ENCODE results near the gene RNF115.
"Not testable (repeated sequence)": the region's sequence is repeated elsewhere in the genome, so short reads cannot be mapped to it uniquely, and the experiment has no call there.

The RNF115 gene

DNA sequence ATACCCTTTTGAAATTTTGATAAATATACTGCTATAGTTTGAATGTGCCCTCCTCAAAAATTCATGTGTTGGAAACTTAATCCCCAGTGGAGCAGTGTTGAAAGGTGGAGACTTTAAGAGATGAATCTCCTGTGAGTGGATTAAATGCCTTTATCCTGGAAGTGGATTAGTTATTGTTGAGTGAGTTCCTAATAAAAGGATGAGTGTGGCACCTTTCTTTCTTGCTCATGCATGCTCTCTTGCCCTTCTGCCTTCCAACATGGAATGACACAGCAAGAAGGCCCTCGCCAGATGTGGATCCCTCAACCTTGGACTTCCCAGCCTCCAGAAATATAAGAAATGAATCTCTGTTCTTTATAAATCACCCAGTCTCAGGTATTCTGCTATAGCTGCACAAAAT, 52.8 kb downstream of the RNF115 start:
- DNase-seq: no peak

- DNase-seq: not testable (repeated sequence)
Observed at GRCh38 chr1:145768004-145768403, 55.9 kb downstream of the RNF115 start.

DNA sequence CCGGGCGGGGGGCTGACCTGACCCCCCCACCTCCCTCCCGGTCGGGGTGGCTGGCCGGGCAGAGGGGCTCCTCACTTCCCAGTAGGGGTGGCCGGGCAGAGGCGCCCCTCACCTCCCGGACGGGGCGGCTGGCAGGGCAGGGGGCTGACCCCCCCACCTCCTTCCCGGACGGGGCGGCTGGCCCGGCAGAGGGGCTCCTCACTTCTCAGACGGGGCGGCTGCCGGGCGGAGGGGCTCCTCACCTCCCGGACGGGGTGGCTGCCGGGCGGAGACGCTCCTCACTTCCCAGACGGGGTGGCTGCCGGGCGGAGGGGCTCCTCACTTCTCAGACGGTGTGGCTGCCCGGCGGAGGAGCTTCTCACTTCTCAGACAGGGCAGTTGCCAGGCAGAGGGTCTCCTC, 57.0 kb downstream of the RNF115 start:
- not testable (repeated sequence) for DNase-seq

DNA sequence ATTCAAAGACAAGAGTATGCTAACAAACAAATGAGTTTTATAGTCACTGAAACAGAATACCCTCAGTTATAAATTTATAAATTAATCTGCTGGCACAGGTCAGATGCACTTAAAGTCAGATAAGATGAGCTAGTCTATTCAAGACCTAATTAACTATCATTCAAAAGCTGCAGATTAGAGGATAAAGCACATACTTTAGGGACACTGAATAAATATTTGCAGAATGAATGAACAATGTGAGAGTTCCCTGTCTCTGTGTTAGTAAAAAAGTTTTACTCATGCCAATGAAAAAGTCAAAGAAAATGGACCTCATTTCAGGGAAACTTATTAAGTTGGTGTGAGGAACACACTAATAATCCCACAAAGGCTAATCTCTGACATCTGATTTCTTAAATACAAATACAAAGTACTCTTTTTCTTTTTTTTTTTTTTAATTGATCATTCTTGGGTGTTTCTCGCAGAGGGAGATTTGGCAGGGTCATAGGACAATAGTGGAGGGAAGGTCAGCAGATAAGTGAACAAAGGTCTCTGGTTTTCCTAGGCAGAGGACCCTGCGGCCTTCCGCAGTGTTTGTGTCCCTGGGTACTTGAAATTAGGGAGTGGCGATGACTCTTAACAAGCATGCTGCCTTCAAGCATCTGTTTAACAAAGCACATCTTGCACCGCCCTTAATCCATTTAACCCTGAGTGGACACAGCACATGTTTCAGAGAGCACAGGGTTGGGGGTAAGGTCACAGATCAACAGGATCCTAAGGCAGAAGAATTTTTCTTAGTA, 58.1 kb downstream of the RNF115 start:
- DNase-seq: not testable (repeated sequence)

DNA sequence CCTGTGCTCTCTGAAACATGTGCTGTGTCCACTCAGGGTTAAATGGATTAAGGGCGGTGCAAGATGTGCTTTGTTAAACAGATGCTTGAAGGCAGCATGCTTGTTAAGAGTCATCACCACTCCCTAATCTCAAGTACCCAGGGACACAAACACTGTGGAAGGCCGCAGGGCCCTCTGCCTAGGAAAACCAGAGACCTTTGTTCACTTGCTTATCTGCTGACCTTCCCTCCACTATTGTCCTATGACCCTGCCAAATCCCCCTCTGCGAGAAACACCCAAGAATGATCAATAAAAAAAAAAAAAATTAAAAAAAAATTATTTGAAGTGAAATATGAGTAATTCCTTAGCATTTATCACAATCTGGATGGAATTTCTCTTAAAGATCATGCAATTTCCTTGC, 58.8 kb downstream of the RNF115 start:
- DNase-seq: not testable (repeated sequence)

DNA sequence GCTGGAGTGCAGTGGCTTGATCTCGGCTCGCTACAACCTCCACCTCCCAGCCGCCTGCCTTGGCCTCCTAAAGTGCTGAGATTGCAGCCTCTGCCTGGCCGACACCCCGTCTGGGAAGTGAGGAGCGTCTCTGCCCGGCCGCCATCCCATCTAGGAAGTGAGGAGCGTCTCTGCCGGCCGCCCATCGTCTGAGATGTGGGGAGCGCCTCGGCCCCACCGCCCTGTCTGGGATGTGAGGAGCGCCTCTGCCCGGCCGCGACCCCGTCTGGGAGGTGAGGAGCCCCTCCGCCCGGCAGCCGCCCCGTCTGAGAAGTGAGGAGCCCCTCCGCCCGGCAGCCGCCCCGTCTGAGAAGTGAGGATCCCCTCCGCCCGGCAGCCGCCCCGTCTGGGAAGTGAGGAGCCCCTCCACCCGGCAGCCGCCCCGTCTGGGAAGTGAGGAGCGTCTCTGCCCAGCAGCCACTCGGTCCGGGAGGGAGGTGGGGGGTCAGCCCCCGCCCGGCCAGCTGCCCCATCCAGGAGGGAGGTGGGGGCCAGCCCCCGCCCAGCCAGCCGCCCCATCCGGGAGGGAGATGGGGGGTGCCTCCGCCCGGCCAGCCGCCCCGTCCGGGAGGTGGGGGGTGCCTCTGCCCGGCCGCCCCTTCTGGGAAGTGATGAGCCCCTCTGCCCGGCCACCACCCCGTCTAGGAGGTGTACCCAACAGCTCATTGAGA, 59.5 kb downstream of the RNF115 start:
- DNase-seq: not testable (repeated sequence)

- not testable (repeated sequence) for DNase-seq
Observed at GRCh38 chr1:145762001-145762400, 61.9 kb downstream of the RNF115 start.

DNA sequence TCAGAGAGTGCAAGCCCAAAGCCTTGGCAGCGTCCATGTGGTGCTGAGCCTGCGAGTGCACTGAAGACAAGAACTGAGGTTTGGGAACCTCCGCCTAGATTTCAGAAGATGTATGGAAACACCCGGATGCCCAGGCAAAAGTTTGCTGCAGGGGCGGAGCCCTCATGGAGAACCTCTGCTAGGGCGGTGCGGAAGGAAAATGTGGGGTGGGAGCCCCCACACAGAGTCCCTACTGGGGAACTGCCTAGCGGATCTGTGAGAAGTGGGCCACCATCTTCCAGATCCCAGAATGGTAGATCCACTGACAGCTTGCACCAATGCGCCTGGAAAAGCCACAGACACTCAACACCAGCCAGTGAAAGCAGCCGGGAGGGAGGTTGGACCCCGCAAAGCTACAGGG, 62.4 kb downstream of the RNF115 start:
- not testable (repeated sequence) for DNase-seq

GRCh38 chr1:145760395-145760949, 63.4 kb downstream of the RNF115 start:
- DNase-seq: not testable (repeated sequence)

DNA sequence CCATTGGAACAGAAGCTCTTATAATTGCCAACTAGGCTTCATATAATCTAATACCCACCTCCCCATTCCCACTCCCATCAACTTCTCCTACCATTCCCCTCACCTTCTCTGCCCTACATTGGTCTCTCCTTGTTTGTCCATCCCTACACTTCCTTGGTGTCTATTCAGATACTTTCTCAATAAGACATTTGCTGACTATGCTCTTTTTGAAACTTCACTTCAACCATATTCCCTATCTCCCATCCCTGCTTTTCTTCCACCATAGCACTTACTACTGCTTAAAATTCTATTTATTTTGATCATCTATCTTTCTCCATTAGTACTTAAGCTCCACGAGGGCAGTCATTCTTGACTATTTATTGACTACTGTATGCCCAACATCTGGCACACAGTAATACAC, 64.2 kb downstream of the RNF115 start:
- DNase-seq: no peak

GRCh38 chr1:145758575-145758974, 65.3 kb downstream of the RNF115 start:
- no peak for DNase-seq

DNA sequence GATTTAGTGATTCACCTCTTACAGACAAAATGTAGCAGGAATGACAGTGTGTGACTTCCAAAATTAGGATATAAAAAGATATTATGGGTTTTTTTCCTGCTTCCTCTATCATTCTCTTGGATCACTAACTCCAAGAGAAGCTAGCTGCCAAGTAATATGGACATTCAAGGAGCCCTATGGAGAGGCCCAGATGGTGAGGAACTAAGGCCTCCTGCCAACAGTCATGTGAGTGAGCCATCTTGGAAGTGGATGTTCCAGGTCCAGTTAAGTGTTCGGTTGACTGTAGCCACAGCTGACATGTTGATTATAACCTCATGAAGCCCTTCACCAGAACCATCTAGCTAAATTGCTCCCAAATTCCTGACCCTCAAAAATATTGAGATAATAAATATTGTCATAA, 65.8 kb downstream of the RNF115 start:
- DNase-seq: no peak

- DNase-seq: no peak
Observed at GRCh38 chr1:145757420-145757819, 66.5 kb downstream of the RNF115 start.

DNA sequence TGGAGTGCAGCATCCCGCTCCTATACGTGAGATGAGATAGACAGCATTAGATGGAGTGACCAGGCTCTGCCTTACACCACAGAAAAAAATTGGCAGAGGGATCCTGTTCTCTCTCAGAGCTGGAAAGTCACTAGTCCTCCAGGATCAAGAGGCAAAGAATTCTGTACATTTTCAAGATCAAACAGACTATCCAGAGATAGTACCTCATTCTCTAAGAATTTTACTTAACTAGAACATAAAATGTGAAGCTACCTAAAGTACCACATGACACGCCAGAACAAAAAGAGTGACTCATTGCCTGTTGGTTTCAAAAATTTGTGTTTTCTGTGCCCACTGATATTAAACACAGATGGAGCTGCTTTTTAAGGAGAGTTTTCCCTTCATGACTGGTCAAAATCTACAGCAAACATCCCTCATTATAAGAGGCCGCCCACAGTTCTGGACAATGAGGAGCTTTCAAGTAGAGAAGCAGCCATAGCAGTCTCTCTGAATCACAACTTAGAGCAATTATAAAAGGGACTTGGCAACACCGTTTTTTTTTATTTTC, 72.3 kb downstream of the RNF115 start:
- no peak for DNase-seq

DNA sequence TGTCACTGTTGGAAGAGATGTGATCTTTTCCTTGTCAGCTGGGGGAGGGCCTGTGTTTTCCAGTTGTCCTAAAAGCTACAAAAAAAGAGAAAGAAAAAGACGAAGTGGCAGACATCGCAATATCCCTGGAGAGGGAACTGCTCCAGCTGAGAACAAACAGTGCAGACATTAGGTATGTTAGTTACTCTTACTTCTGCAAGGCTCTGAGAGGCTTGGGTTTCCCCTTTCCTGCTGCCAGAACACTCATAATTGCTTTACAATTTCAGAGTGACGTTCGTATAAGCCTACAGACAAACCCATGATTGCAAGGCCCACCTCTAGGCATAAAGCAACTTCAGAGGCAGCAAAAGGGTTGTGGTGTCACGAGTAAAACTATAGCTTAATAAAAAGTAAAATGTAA, 73.5 kb downstream of the RNF115 start:
- no peak for DNase-seq

GRCh38 chr1:145747398-145748247, 76.3 kb downstream of the RNF115 start:
- DNase-seq: no peak

- no peak for DNase-seq
Observed at GRCh38 chr1:145740269-145740668, 83.6 kb downstream of the RNF115 start.

GRCh38 chr1:145736191-145736590, 87.7 kb downstream of the RNF115 start:
- DNase-seq: no peak

DNA sequence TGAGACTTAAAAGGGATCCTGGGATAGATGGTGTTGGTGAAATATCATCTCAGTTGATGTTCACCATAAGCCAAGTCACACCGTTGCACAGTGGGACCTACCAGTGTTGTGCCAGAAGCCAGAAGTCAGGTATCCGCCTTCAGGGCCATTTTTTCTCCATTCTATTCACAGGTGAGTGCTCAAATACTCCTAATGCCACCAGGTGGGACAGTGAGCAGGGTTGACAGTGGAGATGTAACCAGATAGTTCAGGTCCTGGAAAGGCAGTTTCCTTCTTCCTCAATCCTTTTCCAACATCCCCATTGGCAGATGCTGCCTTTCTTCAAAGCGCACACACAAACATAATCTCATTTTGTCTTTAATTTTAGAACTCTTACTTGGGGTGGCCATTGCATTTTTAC, 93.0 kb downstream of the RNF115 start:
- no peak for DNase-seq

- DNase-seq: no peak
Observed at GRCh38 chr1:145730467-145730866, 93.4 kb downstream of the RNF115 start.

DNA sequence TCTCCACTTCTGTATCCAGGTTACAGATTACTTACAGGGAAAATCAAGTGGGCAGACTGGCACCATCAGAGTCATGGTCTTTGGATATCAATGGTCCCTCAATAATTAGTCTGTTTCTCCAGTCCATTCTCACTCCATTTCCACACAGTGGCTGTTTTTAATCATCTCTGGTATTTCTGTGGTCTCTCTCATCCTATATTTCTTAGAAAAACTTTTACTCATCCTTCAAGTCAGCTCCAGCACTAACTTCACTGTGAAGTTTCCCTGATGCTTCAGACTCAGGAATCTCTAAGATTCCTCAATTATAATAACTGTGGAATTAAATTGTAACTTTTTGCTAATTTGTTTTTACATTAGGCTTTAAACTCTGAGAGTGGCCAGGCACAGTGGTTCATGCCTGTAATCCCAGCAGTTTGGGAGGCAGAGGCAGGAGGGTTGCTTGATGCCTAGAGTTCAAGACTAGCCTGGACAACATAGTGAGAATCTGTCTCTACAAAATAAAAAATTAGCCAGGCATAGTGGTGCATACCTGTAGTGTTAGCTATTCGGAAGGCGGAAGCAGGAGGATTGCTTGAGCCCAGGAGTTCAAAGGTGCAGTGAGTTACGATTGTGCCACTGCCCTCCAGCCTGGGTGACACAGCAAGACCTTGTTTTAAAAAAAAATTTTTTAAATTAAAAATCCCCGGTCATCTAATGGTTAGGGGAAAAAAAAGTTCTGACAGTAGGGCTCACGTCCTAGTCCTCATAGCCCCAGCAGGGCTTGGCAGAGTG, 94.0 kb downstream of the RNF115 start:
- no peak for DNase-seq

GRCh38 chr1:145729196-145729595, 94.7 kb downstream of the RNF115 start:
- no peak for DNase-seq
